Stimulated activated CD8-positive, alpha-beta memory T cell treated with anti-CD3 and anti-CD28 coated beads, Interleukin-7, amount 100 ng/mL, for 4 hours (primary cell): ENCODE results near the gene DPEP2NB.
"Not testable (repeated sequence)": the region's sequence is repeated elsewhere in the genome, so short reads cannot be mapped to it uniquely, and the experiment has no call there.

Source experiments
- DNase-seq, 2 donors: peaks; one replicate each; pipeline ENCODE4 v3.0.0-alpha.2; 2020; ENCODE audit warnings: low read depth in 2 of 2

DPEP2NB gene

DNA sequence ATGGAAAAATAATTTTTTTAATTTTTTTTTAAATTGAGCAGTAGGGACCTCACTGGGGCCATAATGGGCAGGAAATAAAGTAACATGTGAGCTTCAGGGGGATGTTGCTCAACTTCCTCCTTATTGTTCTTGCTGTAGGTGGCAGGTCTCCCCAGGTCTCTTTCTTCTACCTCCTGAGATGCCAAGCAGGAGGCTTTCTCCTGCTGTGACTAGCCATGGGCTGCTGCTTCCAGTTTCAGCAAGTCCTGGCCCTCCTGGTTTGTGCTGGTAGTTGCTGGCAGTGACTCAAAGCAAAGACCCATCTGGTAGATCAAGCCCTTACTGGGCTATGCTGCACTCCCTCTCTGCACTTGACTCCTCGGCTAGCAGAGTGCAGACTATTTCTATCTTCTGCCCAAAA is 2.3 kb downstream of the DPEP2NB start:
- DNase-seq = no peak

DNA sequence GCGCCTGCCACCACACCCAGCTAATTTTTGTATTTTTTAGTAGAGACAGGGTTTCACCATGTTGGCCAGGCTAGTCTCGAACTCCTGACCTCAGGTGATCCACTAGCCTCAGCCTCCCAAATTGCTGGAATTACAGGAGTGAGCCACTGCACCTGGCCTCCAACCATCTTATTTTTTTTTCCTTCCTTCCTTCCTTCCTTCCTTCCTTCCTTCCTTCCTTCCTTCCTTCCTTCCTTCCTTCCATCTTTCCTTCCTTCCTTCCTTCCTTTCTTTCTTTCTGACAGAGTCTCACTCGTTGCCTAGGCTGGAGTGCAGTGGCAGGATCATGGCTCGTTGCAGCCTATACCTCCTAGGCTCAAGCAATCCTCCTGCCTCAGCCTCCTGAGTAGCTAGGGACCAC is 5.8 kb downstream of the DPEP2NB start:
- not testable (repeated sequence) for DNase-seq

DNA sequence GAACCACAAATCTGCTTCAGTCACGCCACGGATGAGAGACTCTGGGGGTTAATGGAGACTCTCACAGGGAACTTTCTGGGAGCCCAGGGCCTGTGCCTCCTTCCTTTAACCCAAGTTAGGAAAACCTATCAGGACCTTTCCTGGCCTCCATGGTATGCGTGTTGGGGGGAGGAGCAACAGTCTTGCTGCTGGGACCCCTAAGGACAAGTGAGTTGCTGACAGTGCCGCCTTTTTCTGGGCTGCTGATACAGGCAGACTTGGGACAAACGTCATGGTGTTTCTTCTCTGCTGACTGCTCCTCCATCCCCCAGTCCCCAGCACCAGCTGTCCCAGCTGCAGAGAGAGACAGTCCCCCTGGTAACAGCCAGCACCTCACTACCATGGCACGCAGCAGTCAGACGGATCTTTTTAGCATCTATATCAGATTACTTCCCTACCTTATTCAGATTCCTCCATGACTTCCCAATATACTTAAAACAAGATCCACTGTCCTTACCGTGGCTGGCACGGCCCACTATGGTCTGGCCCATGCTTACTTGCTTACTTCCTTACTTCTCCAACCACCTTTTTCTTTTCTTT is 6.5 kb downstream of the DPEP2NB start:
- DNase-seq = no peak

DNA sequence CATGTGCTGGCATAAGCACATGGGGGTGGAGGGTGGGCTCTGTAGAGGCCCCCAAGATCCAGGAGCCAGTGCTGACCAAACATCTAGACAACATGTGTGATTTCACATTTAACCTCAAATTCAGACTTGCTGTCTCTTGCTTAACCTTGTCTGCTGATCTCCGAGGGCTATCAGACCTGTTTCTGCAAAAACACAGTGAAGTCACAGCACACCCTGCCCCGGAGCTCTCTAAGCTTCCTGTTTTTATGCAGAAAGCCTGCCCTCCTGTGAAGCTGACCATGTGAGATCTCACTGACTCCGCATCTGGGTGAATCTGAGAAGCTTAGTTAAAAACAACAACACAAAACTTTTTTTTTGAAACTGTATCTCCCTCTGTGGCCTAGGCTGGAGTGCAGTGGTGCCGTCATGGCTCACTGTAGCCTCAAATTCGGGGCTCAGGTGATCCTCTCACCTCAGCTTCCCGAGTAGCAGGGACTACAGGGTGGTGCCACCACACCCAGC is 9.9 kb downstream of the DPEP2NB start:
- DNase-seq = no peak

DNA sequence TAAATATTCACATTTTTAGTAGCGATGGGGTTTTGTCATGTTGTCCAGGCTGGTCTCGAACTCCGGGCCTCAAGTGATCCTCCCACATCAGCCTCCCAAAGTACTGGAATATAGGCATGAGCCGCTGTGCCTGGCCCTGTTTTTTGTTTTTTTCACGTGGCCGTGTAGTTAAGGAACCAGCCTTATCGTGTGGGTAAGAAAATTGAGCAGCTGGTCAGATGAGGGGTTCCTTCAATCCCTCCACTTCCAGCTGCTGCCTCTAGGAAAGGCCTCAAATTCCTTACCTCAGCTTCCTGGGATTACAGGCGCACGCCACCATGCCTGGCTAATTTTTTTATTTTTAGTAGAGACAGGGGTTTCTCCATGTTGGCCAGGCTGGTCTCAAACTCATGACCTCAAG is 10.5 kb downstream of the DPEP2NB start:
- DNase-seq = no peak

DNA sequence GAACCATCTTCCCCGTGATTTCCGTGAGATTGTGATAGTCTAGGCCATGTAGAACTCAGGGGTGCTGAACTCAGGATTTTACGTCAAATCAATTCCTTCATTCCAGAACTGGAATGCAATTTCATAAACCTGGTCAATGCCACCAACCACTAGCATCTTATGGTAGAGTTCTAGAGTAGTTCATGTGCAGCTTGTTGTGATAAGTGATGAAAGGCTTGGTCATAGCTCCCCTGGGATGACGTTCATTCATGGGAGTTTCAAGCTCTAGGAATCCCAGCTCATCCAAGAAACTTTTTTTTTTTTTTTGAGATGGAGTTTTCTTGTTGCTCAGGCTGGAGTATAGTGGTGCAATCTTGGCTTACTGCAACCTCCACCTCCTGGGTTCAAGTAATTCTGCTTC is 12.7 kb downstream of the DPEP2NB start:
- DNase-seq = no peak

DNA sequence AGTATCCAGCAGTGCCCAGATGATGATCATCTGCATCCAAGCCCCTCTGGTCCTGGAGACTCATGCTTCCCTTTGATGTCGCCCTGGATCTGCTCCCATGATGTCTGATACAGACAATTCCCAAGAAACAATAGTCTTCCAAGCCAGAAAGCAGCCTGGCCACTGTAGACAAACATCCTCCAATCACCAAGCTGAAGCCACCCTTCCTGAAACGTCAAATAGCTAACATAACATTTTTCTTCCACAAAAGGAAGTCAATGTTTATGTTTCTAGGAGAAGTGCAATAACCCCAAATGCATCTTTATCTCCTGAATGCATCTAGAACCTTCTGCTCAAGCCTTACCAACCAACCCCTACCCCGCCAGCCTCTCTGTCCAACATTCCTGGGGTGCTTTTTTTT is 15.3 kb downstream of the DPEP2NB start:
- DNase-seq = no peak

DNA sequence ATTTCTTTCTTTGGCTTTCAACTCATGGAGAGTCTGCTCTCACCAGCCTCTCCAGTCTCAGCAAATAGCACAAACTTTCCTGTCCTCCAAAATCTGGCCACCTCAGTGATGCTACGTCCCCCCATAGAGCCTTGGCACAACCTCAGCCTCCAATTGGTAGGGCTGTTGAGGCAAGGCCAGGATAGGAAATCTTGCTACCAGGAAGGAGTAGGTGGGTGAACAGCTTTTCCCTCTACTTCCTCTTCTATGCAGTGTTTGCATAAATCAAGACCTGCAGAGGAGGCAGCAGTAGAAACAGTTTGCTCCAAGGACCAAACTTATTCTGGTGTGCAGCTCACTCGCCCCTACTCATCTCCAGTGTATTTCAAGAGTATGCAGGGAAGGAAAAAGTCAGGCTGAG is 15.7 kb downstream of the DPEP2NB start:
- no peak for DNase-seq

DNA sequence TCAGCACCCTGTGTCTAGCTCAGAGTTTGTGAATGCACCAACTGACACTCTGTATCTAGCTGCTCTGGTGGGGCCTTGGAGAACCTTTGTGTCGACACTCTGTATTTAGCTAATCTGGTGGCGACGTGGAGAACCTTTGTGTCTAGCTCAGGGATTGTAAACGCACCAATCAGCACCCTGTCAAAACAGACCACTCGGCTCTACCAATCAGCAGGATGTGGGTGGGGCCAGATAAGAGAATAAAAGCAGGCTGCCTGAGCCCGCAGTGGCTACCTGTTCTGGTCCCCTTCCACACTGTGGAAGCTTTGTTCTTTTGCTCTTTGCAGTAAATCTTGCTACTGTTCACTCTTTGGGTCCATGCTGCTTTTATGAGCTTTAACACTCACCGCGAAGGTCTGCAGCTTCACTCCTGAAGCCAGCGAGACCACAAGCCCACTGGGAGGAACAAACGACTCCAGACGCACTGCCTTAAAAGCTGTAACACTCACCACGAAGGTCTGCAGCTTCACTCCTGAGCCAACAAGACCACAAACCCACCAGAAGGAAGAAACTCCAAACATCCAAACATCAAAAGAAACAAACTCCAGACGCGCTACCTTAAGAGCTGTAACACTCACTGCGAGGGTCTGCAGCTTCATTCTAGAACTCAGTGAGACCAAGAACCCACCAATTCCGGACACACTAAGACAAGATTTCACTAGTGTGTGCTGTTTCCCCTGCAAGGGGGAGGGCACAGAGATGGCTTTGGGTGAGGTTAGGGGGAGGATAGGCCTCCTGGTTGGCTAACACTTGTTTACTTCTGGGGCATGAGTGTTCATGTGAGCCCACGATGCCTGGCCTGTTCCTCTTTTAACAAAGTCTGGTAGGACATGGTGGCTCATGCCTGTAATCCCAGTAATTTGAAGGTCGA is 16.7 kb downstream of the DPEP2NB start, which contains the start of gene DPEP2:
Gene DPEP2, minus strand, starts transcription at position 706 of the 910 bp plus-strand sequence. CDS start 6,272 bp downstream, outside the sequence.
- not testable (repeated sequence) for DNase-seq

DNA sequence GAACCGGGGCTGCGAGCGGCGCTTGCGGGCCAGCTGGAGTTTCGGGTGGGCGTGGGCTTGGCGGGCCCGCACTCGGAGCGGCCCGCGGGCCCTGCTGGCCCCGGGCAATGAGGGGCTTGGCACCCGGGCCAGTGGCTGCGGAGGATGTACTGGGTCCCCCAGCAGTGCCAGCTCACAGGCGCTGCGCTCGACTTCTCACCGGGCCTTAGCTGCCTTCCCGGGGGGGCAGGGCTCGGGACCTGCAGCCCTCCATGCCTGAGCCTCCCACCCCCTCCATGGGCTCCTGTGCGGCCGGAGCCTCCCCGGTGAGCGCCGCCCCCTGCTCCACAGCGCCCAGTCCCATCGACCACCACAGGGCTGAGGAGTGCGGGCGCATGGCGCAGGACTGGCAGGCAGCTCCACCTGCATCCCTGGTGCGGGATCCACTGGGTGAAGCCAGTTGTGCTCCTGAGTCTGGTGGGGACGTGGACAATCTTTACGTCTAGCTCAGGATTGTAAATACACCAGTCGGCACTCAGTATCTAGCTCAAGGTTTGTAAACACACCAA is 17.4 kb downstream of the DPEP2NB start:
- DNase-seq = not testable (repeated sequence)

DNA sequence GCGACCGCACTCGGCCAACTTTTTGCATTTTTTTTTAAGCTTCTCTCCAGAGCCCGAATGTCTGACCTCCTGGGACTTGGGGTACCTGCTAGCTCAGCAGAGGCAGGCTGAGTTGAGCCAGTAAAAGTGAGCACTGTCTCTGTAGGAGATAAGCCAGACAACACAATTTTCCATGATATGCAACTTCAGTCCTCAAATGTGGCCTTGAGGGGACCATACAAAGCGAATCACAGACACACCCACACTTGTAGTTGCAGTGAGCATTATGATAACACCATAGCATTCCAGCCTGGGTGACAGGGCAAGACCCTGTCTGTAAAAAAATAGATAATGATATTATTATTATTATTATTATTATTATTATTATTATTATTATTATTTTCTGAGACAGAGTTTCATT is 19.0 kb downstream of the DPEP2NB start:
- no peak for DNase-seq

DNA sequence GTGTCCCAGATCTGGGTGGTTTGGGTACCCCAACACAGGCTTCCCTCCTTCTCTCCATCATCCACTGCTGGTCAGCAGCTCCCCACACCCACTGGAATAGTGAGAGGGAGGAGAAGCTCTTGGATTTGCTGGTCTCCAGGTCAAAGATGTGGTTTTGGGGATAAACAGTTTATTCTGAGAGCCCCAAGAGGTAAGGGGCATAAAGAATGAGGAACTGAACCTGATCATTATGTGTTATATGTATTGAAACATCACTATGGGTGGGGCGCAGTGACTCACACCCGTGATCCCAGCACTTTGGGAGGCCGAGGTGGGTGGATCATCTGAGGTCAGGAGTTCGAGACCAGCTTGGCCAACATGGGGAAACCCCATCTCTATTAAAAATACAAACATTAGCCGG is 20.3 kb downstream of the DPEP2NB start:
- no peak for DNase-seq

DNA sequence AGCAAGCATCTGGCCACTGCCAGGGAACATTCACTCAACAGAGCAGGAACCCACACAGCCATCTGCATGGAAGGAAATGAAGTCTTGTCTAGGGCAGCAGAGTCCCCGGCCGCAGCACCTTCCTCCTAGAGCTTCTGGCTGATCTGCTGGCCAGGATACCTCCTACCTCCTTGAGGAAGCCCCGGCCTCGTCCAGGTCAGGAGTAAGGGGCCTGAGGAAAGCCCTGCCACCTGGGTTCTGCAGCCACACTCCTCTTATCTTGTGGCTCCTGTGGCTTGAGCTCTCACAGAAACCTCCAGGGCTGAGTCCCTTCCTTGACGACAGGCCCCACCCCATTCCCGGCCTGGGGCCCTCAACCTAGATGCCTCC is 21.7 kb downstream of the DPEP2NB start:
- DNase-seq = not testable (repeated sequence)

DNA sequence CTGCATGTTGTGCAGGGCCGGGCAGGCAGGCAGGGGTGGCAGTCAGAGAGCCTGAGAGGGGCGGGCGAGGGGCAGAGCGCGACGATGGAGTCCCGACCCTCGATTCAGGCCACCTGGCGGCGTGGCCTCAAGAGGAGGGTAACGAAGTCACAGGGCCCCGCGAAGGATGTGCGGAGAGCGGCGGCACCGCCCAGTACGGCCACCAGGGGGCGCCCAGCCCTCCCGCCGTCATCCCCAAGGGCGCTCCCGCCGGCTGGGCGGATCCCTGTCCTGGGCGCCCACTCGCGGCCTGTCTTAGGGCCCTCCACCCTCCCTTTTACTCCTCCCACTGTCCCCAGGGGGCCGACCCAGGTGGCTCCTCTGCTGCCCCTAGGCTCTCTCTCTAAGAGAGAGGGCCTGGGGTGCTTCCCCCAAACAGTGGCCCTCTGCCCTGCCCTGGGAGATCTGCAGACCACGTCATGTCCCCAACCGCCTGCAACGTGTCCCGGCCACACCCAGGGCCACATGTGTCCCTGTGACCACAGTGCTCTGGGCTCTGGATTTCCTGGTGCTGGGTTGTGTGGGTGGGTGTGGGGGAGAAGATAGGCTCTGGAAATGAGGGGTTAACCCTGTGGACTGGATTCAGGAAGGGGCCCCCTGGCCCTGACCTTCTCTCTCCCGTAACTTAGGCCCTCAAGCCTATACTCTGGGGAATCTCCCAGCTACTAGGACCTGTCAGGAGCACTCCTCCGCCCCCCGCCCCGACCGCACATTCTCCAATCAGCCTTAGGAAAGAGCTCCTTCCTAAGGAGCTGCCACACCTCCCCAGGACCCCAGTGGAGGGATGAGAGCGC is 22.3 kb downstream of the DPEP2NB start:
- DNase-seq = peak; percentile 53 to 75

DNA sequence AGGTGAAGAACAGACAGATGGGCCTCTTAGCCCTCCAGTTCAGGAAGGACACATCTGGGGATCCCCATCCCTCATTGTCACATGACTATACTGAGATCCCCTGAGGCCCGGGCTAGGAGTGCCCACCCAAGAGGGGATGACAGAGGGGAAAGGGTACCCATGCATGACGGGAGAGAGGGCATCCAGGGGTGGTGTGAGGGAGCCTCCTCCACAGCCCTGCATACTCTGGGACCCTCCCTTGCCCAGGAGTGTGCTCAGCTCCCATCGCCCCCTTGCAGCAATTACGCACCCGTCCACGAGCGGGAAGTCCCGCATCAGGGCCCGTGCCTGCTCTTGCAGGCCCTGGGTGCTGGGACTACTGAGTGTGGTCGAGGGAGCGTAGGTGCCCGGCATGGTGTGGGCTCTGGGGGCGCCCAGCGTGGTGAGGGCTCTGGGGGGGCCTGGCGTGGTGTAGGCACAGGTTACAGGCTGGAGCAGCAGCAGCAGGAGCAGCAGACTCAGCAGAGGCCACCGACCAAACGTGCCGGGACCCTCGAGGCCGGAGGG is 23.0 kb downstream of the DPEP2NB start:
- no peak for DNase-seq

DNA sequence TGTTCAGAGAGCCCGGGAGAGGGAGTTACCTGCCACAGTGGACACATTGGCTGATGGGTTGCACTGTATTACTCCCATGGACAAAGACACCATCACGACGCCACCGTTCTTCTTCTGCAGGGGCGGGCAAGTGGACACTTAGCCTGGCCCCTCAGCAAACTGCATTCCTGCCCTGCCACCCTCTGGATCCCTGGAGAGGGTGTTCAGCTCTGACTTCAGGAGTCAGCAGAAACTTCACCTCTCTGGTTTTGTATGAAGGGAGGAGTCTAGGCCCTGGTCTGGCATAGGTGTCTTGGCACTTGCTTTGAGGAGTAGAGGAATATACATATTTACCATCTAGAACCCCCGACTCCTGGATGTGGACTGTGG is 25.7 kb downstream of the DPEP2NB start:
- DNase-seq = no peak

DNA sequence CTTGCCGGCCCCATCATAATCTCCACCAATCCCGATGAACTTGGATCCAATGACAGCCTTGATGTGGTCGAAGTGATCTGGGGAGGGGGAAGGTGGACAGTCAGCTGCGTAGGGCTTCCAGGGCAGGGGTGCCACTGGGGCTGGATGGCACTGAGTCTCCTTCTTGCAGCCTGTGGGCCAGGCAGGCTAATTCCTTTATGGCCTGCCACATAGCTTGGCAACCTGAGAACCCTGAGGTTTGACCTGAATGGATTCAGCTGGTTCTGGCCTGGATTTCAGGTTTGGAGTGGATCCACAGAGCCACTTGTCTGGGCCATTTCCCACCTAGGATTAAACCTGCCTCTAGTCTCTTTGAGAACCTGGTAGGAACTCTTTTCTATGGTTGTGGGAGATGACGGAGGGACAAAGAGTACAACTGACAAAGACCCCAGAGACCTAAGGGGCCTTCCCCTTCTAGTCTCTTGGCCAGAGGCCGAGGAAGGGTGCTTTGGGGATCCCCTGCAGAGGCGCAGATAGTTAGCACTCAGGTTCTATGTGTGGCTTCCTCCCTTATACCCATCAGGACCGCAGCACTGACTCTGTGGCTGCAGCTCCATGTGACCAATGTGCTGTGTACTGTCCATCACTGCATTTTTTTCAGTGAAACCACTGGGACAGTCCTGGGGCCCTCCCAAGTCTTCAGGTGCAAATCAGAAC is 26.2 kb downstream of the DPEP2NB start:
- no peak for DNase-seq

DNA sequence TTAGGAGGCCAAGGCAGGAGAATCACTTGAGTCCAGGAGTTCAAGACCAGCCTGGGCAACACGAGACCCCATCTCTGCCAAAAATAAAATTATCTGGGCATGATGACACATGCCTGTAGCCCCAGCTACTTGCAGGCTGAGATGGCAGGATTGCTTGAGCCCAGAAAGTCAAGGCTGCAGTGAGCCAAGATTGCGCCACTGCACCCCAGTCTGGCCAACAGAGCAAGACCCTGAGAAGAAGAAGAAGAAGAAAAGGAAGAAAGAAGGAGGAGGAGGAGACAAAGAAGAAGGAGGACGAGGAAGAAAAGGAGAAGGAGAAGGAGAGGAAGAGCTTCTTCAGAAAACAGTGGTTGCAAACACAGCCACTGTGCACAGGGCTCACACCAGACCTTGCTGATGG is 27.0 kb downstream of the DPEP2NB start:
- no peak for DNase-seq

DNA sequence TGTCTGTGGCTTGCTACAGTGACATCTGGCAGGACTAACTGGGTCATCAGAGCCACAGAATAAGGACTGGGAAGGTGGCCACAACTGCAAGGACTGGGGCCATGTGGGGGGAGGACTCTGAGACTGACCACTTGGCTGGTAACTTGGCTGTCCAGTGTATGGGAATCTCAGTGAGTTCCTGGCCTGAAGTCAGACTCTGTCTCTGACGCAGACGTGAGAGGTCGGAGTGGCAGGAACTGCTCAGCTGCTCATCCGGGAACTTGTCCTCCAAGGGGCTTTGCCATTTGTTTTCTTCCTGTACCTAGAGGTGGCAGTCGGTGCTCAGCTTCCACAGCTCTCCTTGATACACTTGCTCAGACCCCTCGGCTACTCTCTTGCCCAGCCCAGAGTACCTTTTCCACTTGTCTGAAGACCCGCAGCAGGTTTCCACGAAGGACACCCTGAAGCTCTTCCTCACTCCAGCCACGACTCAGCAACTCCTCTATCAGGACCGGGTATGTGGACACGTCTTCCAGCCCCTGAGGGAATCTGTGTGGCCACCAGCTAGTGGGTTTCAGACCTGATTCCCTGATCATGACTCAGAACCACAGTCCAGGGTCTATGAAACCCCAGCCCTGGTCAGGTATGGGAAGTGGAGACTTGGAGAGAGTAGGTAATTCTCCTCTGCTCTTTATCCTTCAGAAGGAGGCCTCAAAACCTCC is 28.1 kb downstream of the DPEP2NB start:
- no peak for DNase-seq

DNA sequence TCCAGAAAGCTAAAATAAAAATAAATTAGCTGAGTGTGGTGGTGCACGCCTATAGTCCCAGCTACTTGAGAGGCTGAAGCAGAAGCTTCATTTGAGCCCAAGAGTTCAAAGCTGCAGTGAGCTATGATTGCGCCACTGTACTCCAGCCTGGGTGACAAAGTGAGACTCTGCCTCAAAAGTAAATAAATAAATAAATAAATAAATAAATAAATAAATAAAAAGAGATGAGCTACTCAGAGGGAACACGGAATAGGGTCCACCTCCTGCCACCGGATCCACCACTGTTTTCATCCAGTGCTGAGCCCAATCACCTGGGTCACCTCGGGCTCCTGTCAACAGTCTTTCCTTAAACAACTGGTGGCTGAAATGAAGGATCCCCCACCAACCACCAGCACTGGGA is 28.8 kb downstream of the DPEP2NB start:
- no peak for DNase-seq
